G401.6 (cell line): ENCODE data around the gene NRF1.

Source experiments
- FAIRE-seq: peaks from 2 replicates; lab custom pipeline; 2012; peaks lifted over from hg19 to GRCh38; lab: Jason Lieb, UNC

NRF1 gene

DNA sequence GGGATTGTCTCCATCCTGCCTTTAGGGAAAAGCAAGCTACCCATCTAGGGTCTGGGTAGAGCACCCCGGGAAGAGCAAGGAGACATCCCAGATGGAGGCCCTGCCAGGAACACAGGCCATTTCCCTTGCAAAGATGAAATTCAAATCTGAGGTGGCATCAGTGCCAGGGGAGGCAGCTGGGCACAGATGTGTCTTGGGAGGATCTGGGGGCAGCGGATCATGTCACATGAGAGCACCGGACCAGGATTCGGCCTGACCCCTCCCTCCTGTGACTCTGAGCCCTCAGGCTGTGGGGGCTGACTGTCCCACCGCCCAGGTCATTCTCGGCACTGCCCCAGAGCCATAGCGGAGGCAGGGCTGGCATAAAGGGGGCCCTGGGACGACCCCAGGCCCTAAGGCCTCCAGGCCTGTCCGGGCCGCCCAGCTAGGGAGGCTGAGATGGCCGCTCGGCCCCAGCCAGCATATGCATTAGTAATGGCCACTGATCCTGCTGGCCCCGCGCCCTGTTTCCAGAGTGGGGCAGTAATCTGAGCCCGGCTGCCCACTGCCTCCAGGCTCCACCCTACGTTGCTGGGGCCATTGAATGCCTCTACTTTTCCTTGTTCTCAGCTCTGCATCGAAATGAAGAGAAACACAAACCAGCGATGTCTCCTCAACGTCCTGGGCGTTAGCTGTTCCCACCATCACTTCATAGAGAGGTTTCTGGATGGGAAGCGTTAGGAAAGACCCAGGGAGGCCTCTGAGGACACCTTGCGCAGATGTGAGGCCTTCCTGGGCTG lies 192.8 kb downstream of the NRF1 start:
- no peak for FAIRE-seq

DNA sequence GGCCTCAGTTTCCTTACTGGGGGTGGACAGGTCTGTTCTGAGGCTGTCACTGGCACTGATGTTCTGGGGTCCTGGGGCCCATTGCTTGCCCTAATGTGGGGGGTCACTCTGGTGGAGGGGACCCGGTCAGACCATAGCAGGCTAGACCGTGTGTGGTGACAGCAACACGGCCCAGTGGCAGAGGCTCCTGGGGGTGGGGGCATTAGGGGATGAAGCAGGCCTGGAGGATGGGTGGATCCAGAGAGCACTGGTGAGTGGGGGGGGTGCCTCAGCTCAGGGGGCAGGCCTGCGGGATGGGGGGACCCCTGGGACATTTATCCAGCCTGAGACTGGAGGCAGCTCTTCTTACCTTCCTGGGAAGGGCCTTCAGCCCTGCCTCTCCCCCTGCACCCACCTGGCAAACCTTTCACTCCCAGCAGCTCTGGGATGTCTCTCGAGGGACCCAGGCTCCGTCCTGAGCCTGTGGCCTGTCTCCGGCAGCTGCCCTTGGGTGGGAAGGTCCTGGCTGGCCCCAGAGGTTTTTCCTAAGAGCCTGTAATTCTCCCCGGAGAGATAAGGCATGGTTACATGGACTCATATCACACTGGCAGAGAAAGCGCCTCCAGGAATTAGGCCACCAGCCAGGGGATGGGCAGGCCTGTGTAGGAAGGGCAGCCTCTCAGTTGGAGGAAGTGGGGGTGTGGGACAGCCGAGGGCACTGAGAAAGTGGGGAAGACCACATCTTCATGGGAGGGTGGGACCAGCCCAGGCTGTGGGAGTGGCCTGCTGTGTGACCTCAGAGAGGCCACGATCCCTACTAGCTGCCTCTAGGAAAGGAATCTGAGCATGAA lies 193.6 kb downstream of the NRF1 start:
- FAIRE-seq = no peak
